Glutamatergic neuron (in vitro differentiated cells): ENCODE results near the gene DMWD. TPM values are rescaled to one million over a fixed set of nuclear protein-coding genes. Genes with fewer than 3 reads are reported as not detected.
A peak's percentile ranks its signal among the peaks of the same experiment; 100 is the strongest.

Experiments
- DNase-seq: peaks from one replicate; pipeline ENCODE4 v3.0.0; 2022
- H3K27ac Mint-ChIP-seq: one replicate; pipeline ENCODE4 v1.8.0; 2020; ENCODE audit warnings: mild to moderate bottlenecking, mixed read lengths, inconsistent platforms; ENCODE audit not compliant: unreplicated experiment
- H3K27me3 Mint-ChIP-seq: one replicate; pipeline ENCODE4 v1.8.0; 2020; ENCODE audit warnings: mild to moderate bottlenecking, moderate library complexity, mixed read lengths, inconsistent platforms; ENCODE audit not compliant: unreplicated experiment
- H3K36me3 Mint-ChIP-seq: one replicate; pipeline ENCODE4 v1.8.0; 2020; ENCODE audit warnings: mild to moderate bottlenecking, mixed read lengths, inconsistent platforms; ENCODE audit not compliant: unreplicated experiment
- H3K4me1 Mint-ChIP-seq: one replicate; pipeline ENCODE4 v1.8.0; 2020; ENCODE audit warnings: mild to moderate bottlenecking, low read depth, mixed read lengths, inconsistent platforms; ENCODE audit not compliant: unreplicated experiment
- H3K4me3 Mint-ChIP-seq: one replicate; pipeline ENCODE4 v1.8.0; 2020; ENCODE audit warnings: mild to moderate bottlenecking, mixed read lengths, inconsistent platforms; ENCODE audit not compliant: unreplicated experiment
- H3K9me3 Mint-ChIP-seq: one replicate; pipeline ENCODE4 v1.8.0; 2020; ENCODE audit warnings: mild to moderate bottlenecking, moderate library complexity, mixed read lengths, inconsistent platforms; ENCODE audit not compliant: unreplicated experiment
- total RNA-seq: library from RNA; stranded (reverse); fragmentation: NEBNext Ultra II Directional; extraction: Animal tissue kit (Norgen Biotek cat#: 25700); gene quantifications from one replicate; pipeline ENCODE4 v1.2.1, GENCODE V29; 2021; ENCODE audit not compliant: unreplicated experiment
- TF ChIP-seq, protein P1 (sequence below): fragments of 200-600 bp; sonication (generic); IDR thresholded peaks from one replicate; pipeline ENCODE4 v1.5.0; 2021; ENCODE audit not compliant: partially characterized antibody, unreplicated experiment

DMWD gene
- total RNA-seq, 1 donor from 2014 or later = 123 TPM

- TF ChIP-seq, protein P1, sequence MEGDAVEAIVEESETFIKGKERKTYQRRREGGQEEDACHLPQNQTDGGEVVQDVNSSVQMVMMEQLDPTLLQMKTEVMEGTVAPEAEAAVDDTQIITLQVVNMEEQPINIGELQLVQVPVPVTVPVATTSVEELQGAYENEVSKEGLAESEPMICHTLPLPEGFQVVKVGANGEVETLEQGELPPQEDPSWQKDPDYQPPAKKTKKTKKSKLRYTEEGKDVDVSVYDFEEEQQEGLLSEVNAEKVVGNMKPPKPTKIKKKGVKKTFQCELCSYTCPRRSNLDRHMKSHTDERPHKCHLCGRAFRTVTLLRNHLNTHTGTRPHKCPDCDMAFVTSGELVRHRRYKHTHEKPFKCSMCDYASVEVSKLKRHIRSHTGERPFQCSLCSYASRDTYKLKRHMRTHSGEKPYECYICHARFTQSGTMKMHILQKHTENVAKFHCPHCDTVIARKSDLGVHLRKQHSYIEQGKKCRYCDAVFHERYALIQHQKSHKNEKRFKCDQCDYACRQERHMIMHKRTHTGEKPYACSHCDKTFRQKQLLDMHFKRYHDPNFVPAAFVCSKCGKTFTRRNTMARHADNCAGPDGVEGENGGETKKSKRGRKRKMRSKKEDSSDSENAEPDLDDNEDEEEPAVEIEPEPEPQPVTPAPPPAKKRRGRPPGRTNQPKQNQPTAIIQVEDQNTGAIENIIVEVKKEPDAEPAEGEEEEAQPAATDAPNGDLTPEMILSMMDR = no peak
- H3K27me3 Mint-ChIP-seq = peaks cover 10% of the 10 kb centered on the region
- H3K27ac Mint-ChIP-seq = no peak overlapping the region
- no peaks in the 10 kb centered on the region for H3K36me3 Mint-ChIP-seq
- peaks cover 12% of the 10 kb centered on the region for H3K4me1 Mint-ChIP-seq
- no peak overlapping the region for H3K4me3 Mint-ChIP-seq
- H3K9me3 Mint-ChIP-seq = peaks cover 3% of the 10 kb centered on the region
- DNase-seq = no peak
Measured at GRCh38 chr19:45780146-45780447, 12.5 kb downstream of the DMWD start.

DNA sequence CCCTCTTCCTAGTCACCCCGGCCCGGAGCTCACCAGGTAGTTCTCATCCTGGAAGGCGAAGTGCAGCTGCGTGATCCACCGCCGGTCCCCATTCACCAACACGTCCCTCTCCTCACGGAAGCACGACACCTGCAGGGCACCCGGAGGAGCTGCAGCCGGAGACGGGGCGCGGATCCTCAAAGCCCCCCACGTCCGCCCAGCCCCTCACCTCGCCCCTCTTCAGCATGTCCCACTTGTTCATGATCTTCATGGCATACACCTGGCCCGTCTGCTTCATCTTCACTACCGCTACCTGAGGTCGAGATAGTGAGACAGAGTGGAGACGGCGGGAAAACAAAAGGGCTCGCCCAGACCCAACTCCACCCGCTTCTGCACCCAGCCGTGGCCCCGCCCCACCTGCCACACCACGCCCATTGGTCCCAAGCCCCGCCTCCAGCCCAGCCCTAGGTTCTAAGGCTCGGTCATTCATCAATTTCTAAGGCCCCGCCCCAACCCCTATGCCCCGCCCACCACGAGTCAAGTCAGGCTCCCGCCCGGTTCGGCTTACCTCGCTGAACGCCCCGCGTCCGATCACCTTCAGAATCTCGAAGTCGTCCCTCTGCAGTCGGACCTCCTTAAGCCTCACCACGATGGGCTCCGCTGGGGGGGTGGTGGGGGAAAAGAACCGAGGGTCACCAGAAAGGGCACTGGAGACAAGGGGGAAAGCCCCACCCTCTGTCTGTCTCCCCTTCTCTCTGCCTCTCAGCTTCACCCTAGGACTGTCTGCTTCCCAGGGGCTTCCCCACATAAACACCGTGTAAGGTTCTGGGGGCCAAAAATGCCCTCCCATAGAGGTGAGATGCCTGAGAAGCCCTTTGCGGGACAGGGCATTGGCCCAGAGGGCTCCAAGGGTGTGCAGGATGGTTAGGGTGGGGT lies 13.2 kb downstream of the DMWD start:
- Mint-ChIP-seq H3K36me3 (no peaks in the 10 kb centered on the region), H3K9me3 (peaks cover 3% of the 10 kb centered on the region), H3K27ac (no peak overlapping the region), H3K4me3 (peak overlapping the region; percentile 91), H3K27me3 (peaks cover 10% of the 10 kb centered on the region), H3K4me1 (peaks cover 12% of the 10 kb centered on the region)
- TF ChIP-seq, protein P1 = peak; percentile 74
- peak; percentile 94 for DNase-seq

DNA sequence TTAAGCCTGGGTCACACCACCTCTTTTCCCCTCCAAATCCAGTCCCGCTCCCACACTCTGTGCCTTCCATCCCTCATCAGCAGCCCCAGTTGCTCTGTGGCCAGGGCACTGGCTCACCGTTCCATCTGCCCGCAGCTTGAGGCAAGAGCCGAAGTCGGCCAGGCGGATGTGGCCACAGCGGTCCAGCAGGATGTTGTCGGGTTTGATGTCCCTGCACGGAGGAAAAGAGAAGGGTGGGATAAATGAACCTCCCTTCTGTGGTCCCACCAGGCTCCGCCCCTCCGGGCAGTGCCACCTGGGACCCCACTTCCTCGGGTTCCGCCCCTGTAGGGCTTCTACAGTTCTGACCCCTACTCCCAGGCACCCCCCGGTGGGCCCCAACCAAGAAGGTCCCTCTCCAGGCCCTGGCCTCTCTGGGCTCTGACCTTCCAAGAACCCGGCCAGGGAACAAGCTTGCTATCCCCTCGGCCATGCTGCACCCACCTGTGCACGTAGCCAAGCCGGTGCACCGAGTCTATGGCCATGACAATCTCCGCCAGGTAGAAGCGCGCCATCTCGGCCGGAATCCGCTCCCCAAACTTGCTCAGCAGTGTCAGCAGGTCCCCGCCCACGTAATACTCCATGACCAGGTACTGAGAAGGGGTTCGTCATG lies 14.5 kb downstream of the DMWD start:
- Mint-ChIP-seq H3K27me3 (peaks cover 12% of the 10 kb centered on the region), H3K4me3 (peak overlapping the region; percentile 91), H3K9me3 (peaks cover 3% of the 10 kb centered on the region), H3K36me3 (no peaks in the 10 kb centered on the region), H3K27ac (no peak overlapping the region), H3K4me1 (peaks cover 7% of the 10 kb centered on the region)
- TF ChIP-seq, protein P1 = no peak
- DNase-seq = no peak

GRCh38 chr19:45777395-45777961 lies 15.2 kb downstream of the DMWD start:
- Mint-ChIP-seq H3K36me3 (no peaks in the 10 kb centered on the region), H3K27ac (no peak overlapping the region), H3K27me3 (peaks cover 12% of the 10 kb centered on the region), H3K4me3 (no peak overlapping the region), H3K9me3 (peaks cover 5% of the 10 kb centered on the region), H3K4me1 (peaks cover 6% of the 10 kb centered on the region)
- TF ChIP-seq, protein P1 = no peak
- DNase-seq = no peak

DNA sequence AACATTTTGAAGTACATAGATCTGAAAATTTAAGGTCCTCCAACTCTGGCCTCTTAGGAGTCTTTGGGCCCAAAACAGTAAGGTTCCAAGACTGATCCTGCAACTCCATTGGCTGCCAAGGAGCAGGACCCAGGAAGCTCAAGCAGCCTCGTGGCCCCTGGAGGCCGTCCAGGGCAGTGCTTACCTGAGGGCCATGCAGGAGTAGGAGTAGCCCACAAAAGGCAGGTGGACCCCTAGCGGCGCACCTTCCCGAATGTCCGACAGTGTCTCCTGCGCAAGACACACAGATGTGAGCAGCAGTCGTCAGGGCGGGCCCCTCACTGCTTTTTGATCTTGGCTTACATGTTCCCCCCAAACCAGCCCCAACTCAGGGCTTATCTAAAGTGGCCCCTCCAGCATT lies 17.9 kb downstream of the DMWD start:
- Mint-ChIP-seq H3K4me3 (no peak overlapping the region), H3K9me3 (peaks cover 16% of the 10 kb centered on the region), H3K4me1 (peaks cover 5% of the 10 kb centered on the region), H3K27me3 (peaks cover 19% of the 10 kb centered on the region), H3K36me3 (no peaks in the 10 kb centered on the region), H3K27ac (no peak overlapping the region)
- DNase-seq = no peak
- TF ChIP-seq, protein P1 = no peak
